H9 (cell line): ENCODE results near the gene DNAJC24. TPM values are rescaled to one million over a fixed set of nuclear protein-coding genes. Genes with fewer than 3 reads are reported as not detected.
A peak's percentile ranks its signal among the peaks of the same experiment; 100 is the strongest.

Experiments used
- DNase-seq: peaks from one replicate; pipeline ENCODE4 v3.0.0-alpha.2; 2017
- H2AFZ ChIP-seq: one replicate; pipeline ENCODE4 v1.6.1; 2013; ENCODE audit warnings: mild to moderate bottlenecking, low read length, control low read depth, moderate library complexity
- H2AK5ac ChIP-seq: 2 replicates; pipeline ENCODE4 v1.6.1; 2013; ENCODE audit warnings: low read length, control low read depth, mixed read lengths; ENCODE audit not compliant: insufficient read length
- H2BK120ac ChIP-seq: one replicate; pipeline ENCODE4 v1.6.1; 2013; ENCODE audit warnings: low read depth, mild to moderate bottlenecking, low read length, control low read depth, inconsistent platforms; ENCODE audit not compliant: poor library complexity, severe bottlenecking
- H2BK12ac ChIP-seq: 2 replicates; pipeline ENCODE4 v1.6.1; 2013; ENCODE audit warnings: low read length, control low read depth, mixed read lengths, low read depth; ENCODE audit not compliant: insufficient read length
- H2BK15ac ChIP-seq: 2 replicates; pipeline ENCODE4 v1.6.1; 2013; ENCODE audit warnings: low read depth, low read length, control low read depth
- H2BK20ac ChIP-seq: one replicate; pipeline ENCODE4 v1.6.1; 2013; ENCODE audit warnings: low read depth, mild to moderate bottlenecking, low read length, control low read depth, inconsistent platforms; ENCODE audit not compliant: poor library complexity, severe bottlenecking
- H2BK5ac ChIP-seq: 2 replicates; pipeline ENCODE4 v1.6.1; 2013; ENCODE audit warnings: low read length, control low read depth, mixed read lengths; ENCODE audit not compliant: insufficient read length
- H3K14ac ChIP-seq: 2 replicates; pipeline ENCODE4 v1.6.1; 2013; ENCODE audit warnings: low read length, control low read depth; ENCODE audit not compliant: insufficient read depth
- H3K18ac ChIP-seq: 2 replicates; pipeline ENCODE4 v1.6.1; 2013; ENCODE audit warnings: low read depth, mild to moderate bottlenecking, mixed read lengths, low read length, control low read depth; ENCODE audit not compliant: insufficient read length
- H3K23ac ChIP-seq: 2 replicates; pipeline ENCODE4 v1.6.1; 2013; ENCODE audit warnings: low read length, control low read depth, mixed read lengths, low read depth; ENCODE audit not compliant: insufficient read length
- H3K23me2 ChIP-seq: 2 replicates; pipeline ENCODE4 v1.6.1; 2013; ENCODE audit warnings: low read depth, mild to moderate bottlenecking, mixed read lengths, low read length, control low read depth; ENCODE audit not compliant: insufficient read length, poor library complexity, severe bottlenecking
- H3K27ac ChIP-seq: 2 replicates; pipeline ENCODE4 v1.5.1; 2013; ENCODE audit warnings: low read length, control low read depth, mixed read lengths, low read depth; ENCODE audit not compliant: insufficient read length
- H3K27me3 ChIP-seq: 2 replicates; pipeline ENCODE4 v1.6.1; 2013; ENCODE audit warnings: low read length, control low read depth, inconsistent platforms; ENCODE audit not compliant: insufficient read depth
- H3K4ac ChIP-seq: 2 replicates; pipeline ENCODE4 v1.6.1; 2013; ENCODE audit warnings: low read depth, mild to moderate bottlenecking, control low read depth, inconsistent platforms, low read length, moderate library complexity
- H3K4me1 ChIP-seq: 2 replicates; pipeline ENCODE4 v1.6.1; 2013; ENCODE audit warnings: low read length, control low read depth, inconsistent platforms; ENCODE audit not compliant: insufficient read depth
- H3K4me2 ChIP-seq: 2 replicates; pipeline ENCODE4 v1.6.1; 2013; ENCODE audit warnings: low read length, control low read depth, mixed read lengths; ENCODE audit not compliant: insufficient read length, insufficient read depth
- H3K56ac ChIP-seq: 2 replicates; pipeline ENCODE4 v1.6.1; 2013; ENCODE audit warnings: low read depth, mild to moderate bottlenecking, mixed read lengths, low read length, control low read depth; ENCODE audit not compliant: insufficient read length
- H3K79me1 ChIP-seq: 2 replicates; pipeline ENCODE4 v1.6.1; 2013; ENCODE audit warnings: low read depth, mild to moderate bottlenecking, moderate library complexity, low read length, control low read depth, inconsistent platforms; ENCODE audit not compliant: insufficient read depth, poor library complexity, severe bottlenecking
- H3K79me2 ChIP-seq: 2 replicates; pipeline ENCODE4 v1.6.1; 2013; ENCODE audit warnings: low read length, control low read depth, inconsistent platforms; ENCODE audit not compliant: insufficient read depth
- H3K9ac ChIP-seq: 2 replicates; pipeline ENCODE4 v1.6.1; 2013; ENCODE audit warnings: low read length, control low read depth, mixed read lengths; ENCODE audit not compliant: insufficient read length; ENCODE audit errors: extremely low read depth
- H3K9me3 ChIP-seq: one replicate; pipeline ENCODE4 v1.6.1; 2013; ENCODE audit warnings: low read depth, low read length, inconsistent platforms; ENCODE audit not compliant: control insufficient read depth
- H3T11ph ChIP-seq: one replicate; pipeline ENCODE4 v1.6.1; 2013; ENCODE audit warnings: mild to moderate bottlenecking, low read length, control low read depth, inconsistent platforms
- H4K20me1 ChIP-seq: one replicate; pipeline ENCODE4 v1.6.1; 2013; ENCODE audit not compliant: control insufficient read depth, insufficient read length, insufficient read depth
- H4K5ac ChIP-seq: 2 replicates; pipeline ENCODE4 v1.6.1; 2013; ENCODE audit warnings: low read depth, mild to moderate bottlenecking, mixed read lengths, low read length, control low read depth; ENCODE audit not compliant: insufficient read length
- H4K8ac ChIP-seq: replicated peaks from 2 replicates; pipeline ENCODE4 v1.6.1; 2013; ENCODE audit warnings: low read length, control low read depth, mixed read lengths, low read depth; ENCODE audit not compliant: insufficient read length
- H4K91ac ChIP-seq: 2 replicates; pipeline ENCODE4 v1.6.1; 2013; ENCODE audit warnings: low read depth, mild to moderate bottlenecking, moderate library complexity, mixed read lengths, low read length, control low read depth; ENCODE audit not compliant: insufficient read length
- H3K27ac Mint-ChIP-seq, 3 experiments: 2 replicates in 2 of 3; 3 replicates in 1 of 3; pipeline ENCODE4 v1.8.0; 2020 to 2021; ENCODE audit warnings: mixed read lengths in 3 of 3, mild to moderate bottlenecking in 1 of 3, moderate library complexity in 1 of 3
- H3K27me3 Mint-ChIP-seq: 2 replicates; pipeline ENCODE4 v1.8.0; 2021; ENCODE audit warnings: low read depth, mild to moderate bottlenecking, moderate library complexity, mixed read lengths
- H3K36me3 Mint-ChIP-seq, 3 experiments: 2 replicates in 2 of 3; 3 replicates in 1 of 3; pipeline ENCODE4 v1.8.0; 2020 to 2021; ENCODE audit warnings: low read depth in 3 of 3, mixed read lengths in 3 of 3; ENCODE audit not compliant: insufficient read depth in 1 of 3
- H3K4me1 Mint-ChIP-seq, 2 experiments: 2 replicates each; pipeline ENCODE4 v1.8.0; 2020; ENCODE audit warnings: mixed read lengths in 2 of 2
- H3K4me3 Mint-ChIP-seq, 2 experiments: 2 replicates in 1 of 2; 3 replicates in 1 of 2; pipeline ENCODE4 v1.8.0; 2020 to 2021; ENCODE audit warnings: mild to moderate bottlenecking in 2 of 2, mixed read lengths in 2 of 2, moderate library complexity in 1 of 2
- H3K9me3 Mint-ChIP-seq, 2 experiments: 2 replicates in 1 of 2; 3 replicates in 1 of 2; pipeline ENCODE4 v1.8.0; 2020; ENCODE audit warnings: mild to moderate bottlenecking in 2 of 2, mixed read lengths in 2 of 2, moderate library complexity in 1 of 2
- WGBS: extraction: QIAGEN DNeasy Blood & Tissue Kit; methylation state at CpG from one replicate; pipeline ENCODE4 v1.1.7; 2013; ENCODE audit warnings: missing lambda C conversion rate, low lambda C conversion rate, mixed read lengths; ENCODE audit not compliant: insufficient read length; ENCODE audit errors: extremely low coverage; 5-methylcytosine and 5-hydroxymethylcytosine counted together
- total RNA-seq: library from RNA; stranded (reverse); gene quantifications from 2 replicates; pipeline ENCODE4 v1.2.1, GENCODE V29; 2021
- TF ChIP-seq, protein P1 (sequence below): fragments of 200-600 bp; sonication (generic); conservative IDR thresholded peaks from 3 replicates; pipeline ENCODE4 v1.8.0; 2021; ENCODE audit warnings: antibody characterized with exemption, mild to moderate bottlenecking

The DNAJC24 gene
- total RNA-seq, 1 experiment from 2014 or later: 16.7 TPM

- Mint-ChIP-seq H3K36me3 (peaks cover 0 to 3% (median 0%) of the 10 kb centered on the region in 3 experiments; a peak in 1 of 7 replicates), H3K4me3 (no peak overlapping the region), H3K27ac (0 out of 7 replicates have a peak overlapping the region, but pooled peaks of 1 of the 3 experiments have one; percentile 44), H3K4me1 (peaks cover 72 to 83% of the 10 kb centered on the region in 2 experiments), H3K27me3 (no peaks in the 10 kb centered on the region), H3K9me3 (no peaks in the 10 kb centered on the region)
- H3K4me2 ChIP-seq: no peak overlapping the region
- TF ChIP-seq, protein P1, sequence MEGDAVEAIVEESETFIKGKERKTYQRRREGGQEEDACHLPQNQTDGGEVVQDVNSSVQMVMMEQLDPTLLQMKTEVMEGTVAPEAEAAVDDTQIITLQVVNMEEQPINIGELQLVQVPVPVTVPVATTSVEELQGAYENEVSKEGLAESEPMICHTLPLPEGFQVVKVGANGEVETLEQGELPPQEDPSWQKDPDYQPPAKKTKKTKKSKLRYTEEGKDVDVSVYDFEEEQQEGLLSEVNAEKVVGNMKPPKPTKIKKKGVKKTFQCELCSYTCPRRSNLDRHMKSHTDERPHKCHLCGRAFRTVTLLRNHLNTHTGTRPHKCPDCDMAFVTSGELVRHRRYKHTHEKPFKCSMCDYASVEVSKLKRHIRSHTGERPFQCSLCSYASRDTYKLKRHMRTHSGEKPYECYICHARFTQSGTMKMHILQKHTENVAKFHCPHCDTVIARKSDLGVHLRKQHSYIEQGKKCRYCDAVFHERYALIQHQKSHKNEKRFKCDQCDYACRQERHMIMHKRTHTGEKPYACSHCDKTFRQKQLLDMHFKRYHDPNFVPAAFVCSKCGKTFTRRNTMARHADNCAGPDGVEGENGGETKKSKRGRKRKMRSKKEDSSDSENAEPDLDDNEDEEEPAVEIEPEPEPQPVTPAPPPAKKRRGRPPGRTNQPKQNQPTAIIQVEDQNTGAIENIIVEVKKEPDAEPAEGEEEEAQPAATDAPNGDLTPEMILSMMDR: no peak
- no peak overlapping the region for H3K14ac ChIP-seq
- no peaks in the 10 kb centered on the region for H3K79me1 ChIP-seq
- H2BK12ac ChIP-seq: no peak overlapping the region
- H3K18ac ChIP-seq: no peak overlapping the region
- DNase-seq: no peak
- no peak overlapping the region for H4K5ac ChIP-seq
- H3K9me3 ChIP-seq: no peaks in the 10 kb centered on the region
- H4K91ac ChIP-seq: no peak overlapping the region
- H3K9ac ChIP-seq: no peak overlapping the region
- H3K27ac ChIP-seq: no peak overlapping the region
- no peak overlapping the region for H2AFZ ChIP-seq
- H2AK5ac ChIP-seq: no peak overlapping the region
- H3K23me2 ChIP-seq: no peaks in the 10 kb centered on the region
- no peak overlapping the region for H2BK20ac ChIP-seq
- no peaks in the 10 kb centered on the region for H4K20me1 ChIP-seq
- H2BK5ac ChIP-seq: no peak overlapping the region
- no CpG with 5 or more reads among the region's 3 CpGs for WGBS
- peaks cover 7% of the 10 kb centered on the region for H3K4me1 ChIP-seq
- no peak overlapping the region for H3K56ac ChIP-seq
- H3T11ph ChIP-seq: no peak overlapping the region
- no peak overlapping the region for H2BK120ac ChIP-seq
- no peaks in the 10 kb centered on the region for H3K27me3 ChIP-seq
- no peak overlapping the region for H2BK15ac ChIP-seq
- no peak overlapping the region for H4K8ac ChIP-seq
- H3K4ac ChIP-seq: no peak overlapping the region
- H3K79me2 ChIP-seq: no peaks in the 10 kb centered on the region
- no peak overlapping the region for H3K23ac ChIP-seq
These were observed 49.5 kb downstream of the DNAJC24 start for GRCh38 chr11:31419138-31419537.
